Measurements from ENCODE around the gene CTXN2. TPM values are rescaled to one million over a fixed set of nuclear protein-coding genes. Genes with fewer than 3 reads are reported as not detected.

The CTXN2 gene
- 0.02 to 0.04 TPM in 2 of 5 replicates, not detected in the others for total RNA-seq (2022; extraction: Qiagen RNA extraction; ENCODE audit: low read depth)

DNA sequence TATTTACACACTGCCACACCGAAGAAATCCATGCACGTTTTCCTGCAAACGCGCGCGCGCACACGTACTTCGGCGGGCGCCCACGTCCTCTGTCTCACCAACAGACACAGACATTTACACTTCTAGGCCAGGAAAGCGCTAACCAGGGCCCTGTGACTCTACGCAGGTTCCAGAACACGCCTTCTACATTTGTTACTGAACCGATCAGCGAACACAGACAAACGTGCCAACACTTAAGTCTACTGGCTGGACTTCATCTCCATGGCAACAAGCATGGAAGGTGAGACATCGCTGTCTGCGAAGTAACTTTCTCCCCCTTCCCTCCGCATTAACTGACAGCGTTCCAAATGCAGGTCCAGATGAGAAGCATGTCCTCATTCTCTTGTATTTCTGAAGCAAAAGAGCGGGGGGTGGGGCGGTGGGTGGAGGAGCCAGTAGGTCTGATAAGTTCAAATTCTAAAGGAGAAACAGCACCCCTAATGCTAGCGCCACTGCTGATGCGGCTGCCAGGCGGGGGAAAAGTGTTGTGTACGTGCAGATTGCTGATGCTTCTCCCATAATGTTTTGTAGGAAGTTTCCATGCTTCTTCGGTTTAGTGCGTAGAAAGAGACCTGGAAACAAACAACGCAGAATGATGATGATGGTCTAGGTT lies at the start of gene CTXN2:
Gene CTXN2, plus strand, starts transcription at position 92 of the 652 bp plus-strand sequence. CDS start 9,636 bp downstream, outside the sequence.

DNA sequence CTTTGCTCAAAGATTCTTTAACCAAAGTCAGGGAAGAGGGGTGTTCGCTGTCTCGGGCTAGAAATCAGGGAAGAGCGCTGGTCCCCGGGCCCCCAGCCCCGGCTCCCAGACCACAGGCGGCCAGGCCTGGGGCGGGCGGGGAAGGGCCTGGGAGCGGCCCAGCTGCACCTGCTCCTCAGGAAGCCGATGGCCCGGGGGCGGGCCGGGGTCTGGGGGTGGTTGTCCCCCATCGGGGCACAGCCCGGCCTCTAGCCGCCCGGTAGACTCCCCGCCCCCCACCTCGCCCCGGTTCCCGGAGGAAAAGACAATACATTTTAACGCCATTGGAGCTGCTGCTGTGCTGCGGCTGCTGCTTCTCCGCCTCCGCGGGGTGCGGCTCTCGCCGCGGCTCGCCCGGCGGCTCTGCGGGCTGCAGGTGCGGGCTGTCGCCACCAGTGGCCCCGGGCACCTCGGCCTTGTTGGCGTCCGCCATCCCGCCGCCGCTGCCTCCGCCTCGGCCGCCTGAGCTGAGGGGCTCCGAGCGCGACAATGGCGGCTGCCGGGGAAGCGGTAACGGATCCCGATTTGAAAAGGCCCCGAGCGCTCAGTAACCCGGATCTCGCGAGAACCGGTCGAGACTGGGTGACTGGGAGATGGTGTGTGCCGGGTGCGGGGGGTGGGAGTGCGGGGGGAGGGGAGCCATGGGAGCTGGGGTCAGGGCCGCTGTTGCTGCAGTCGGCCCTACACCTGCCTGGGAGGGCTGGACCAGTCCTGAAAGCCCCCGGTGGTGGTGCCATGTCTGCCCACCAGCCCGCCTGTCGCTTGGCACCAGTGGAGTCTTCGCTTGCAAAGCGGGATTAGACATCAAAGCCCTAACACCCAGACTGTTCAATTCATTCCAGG lies 13.5 kb upstream of the CTXN2 start, which contains the start of gene MYEF2:
Gene MYEF2, minus strand, starts transcription at position 530 of the 882 bp plus-strand sequence. Its CDS starts 58 bp downstream, at position 472.

DNA sequence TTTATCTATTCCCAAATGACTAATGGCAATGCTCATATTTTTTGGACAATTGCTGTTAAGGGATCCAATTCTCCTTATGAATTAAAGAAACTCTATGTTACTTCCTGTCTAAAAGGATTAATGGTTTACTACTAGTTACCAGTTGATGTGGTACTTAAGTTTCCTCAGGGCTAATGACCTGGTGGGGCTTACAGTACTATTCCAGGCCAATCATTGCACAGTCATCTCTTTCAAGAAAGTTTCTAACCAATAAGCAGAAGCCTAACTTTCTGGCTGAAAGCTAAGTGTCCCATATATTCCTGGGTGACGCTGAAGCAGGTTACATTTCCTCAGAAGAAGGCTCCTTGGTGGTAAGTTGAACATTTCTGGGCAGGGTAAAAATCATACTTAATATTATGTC lies 14.5 kb downstream of the CTXN2 start, which contains the start of gene SLC12A1:
Gene SLC12A1, plus strand, starts transcription at position 322 of the 400 bp plus-strand sequence. CDS start 1,418 bp downstream, outside the sequence.

Other genes with a start within 250 kb of the CTXN2 start
- not detected in 5 replicates for gene SLC24A5, start 70.7 kb upstream of the CTXN2 start, total RNA-seq (2022; extraction: Qiagen RNA extraction; ENCODE audit: low read depth)
- gene MYEF2, start 13.4 kb upstream of the CTXN2 start, total RNA-seq (2022; extraction: Qiagen RNA extraction; ENCODE audit: low read depth): 13.2 to 19.2 TPM (median 17.3 TPM) in 5 replicates
- gene SLC12A1, start 14.6 kb downstream of the CTXN2 start, total RNA-seq (2022; extraction: Qiagen RNA extraction; ENCODE audit: low read depth): not detected in 5 replicates
- gene DUT, start 139.8 kb downstream of the CTXN2 start, total RNA-seq (2022; extraction: Qiagen RNA extraction; ENCODE audit: low read depth): 86.1 to 119 TPM (median 108 TPM) in 5 replicates

Measured in A549 treated with DMSO at 1 μM for 4 hours (cell line).